Measurements from ENCODE around the gene NAPSA.

The NAPSA gene

GRCh38 chr19:50326101-50326664, 39.3 kb downstream of the NAPSA start:
- DNase-seq (ENCODE audit: low spot score): no peak
- peak overlapping the region; percentile 78 for H3K4me3 Mint-ChIP-seq
- H3K27ac Mint-ChIP-seq: no peak overlapping the region
- peaks cover 38% of the 10 kb centered on the region for H3K4me1 Mint-ChIP-seq (ENCODE audit: low read depth)
- peaks cover 1% of the 10 kb centered on the region for H3K36me3 Mint-ChIP-seq (ENCODE audit: low read depth)
- peaks cover 17% of the 10 kb centered on the region for H3K27me3 Mint-ChIP-seq (ENCODE audit: low read depth)
- no peaks in the 10 kb centered on the region for H3K9me3 Mint-ChIP-seq

GRCh38 chr19:50325310-50326100, 39.9 kb downstream of the NAPSA start:
- Mint-ChIP-seq H3K4me1 (ENCODE audit: low read depth) (peaks cover 35% of the 10 kb centered on the region), H3K27me3 (ENCODE audit: low read depth) (peaks cover 17% of the 10 kb centered on the region), H3K27ac (no peak overlapping the region), H3K4me3 (peak overlapping the region; percentile 78), H3K36me3 (ENCODE audit: low read depth) (peaks cover 1% of the 10 kb centered on the region), H3K9me3 (no peaks in the 10 kb centered on the region)
- DNase-seq (ENCODE audit: low spot score): peak; percentile 87

- Mint-ChIP-seq H3K27me3 (ENCODE audit: low read depth) (peaks cover 17% of the 10 kb centered on the region), H3K9me3 (no peaks in the 10 kb centered on the region), H3K36me3 (ENCODE audit: low read depth) (peaks cover 1% of the 10 kb centered on the region), H3K4me1 (ENCODE audit: low read depth) (peaks cover 26% of the 10 kb centered on the region), H3K4me3 (no peak overlapping the region), H3K27ac (peak overlapping the region; percentile 39)
- no peak for DNase-seq (ENCODE audit: low spot score)
Observed at GRCh38 chr19:50324331-50324730, 41.1 kb downstream of the NAPSA start.

GRCh38 chr19:50323782-50324133, 41.7 kb downstream of the NAPSA start:
- no peak overlapping the region for H3K4me3 Mint-ChIP-seq
- DNase-seq (ENCODE audit: low spot score): no peak
- H3K36me3 Mint-ChIP-seq (ENCODE audit: low read depth): peaks cover 1% of the 10 kb centered on the region
- H3K4me1 Mint-ChIP-seq (ENCODE audit: low read depth): peaks cover 24% of the 10 kb centered on the region
- no peaks in the 10 kb centered on the region for H3K9me3 Mint-ChIP-seq
- H3K27ac Mint-ChIP-seq: no peak overlapping the region
- H3K27me3 Mint-ChIP-seq (ENCODE audit: low read depth): peaks cover 17% of the 10 kb centered on the region

GRCh38 chr19:50322931-50323781, 42.3 kb downstream of the NAPSA start:
- H3K4me3 Mint-ChIP-seq: no peak overlapping the region
- no peaks in the 10 kb centered on the region for H3K9me3 Mint-ChIP-seq
- H3K36me3 Mint-ChIP-seq (ENCODE audit: low read depth): peaks cover 1% of the 10 kb centered on the region
- DNase-seq (ENCODE audit: low spot score): no peak
- H3K27ac Mint-ChIP-seq: no peak overlapping the region
- peaks cover 24% of the 10 kb centered on the region for H3K4me1 Mint-ChIP-seq (ENCODE audit: low read depth)
- peaks cover 17% of the 10 kb centered on the region for H3K27me3 Mint-ChIP-seq (ENCODE audit: low read depth)

- DNase-seq (ENCODE audit: low spot score): no peak
- no peaks in the 10 kb centered on the region for H3K36me3 Mint-ChIP-seq (ENCODE audit: low read depth)
- peaks cover 17% of the 10 kb centered on the region for H3K4me1 Mint-ChIP-seq (ENCODE audit: low read depth)
- no peaks in the 10 kb centered on the region for H3K9me3 Mint-ChIP-seq
- H3K4me3 Mint-ChIP-seq: no peak overlapping the region
- no peak overlapping the region for H3K27ac Mint-ChIP-seq
- peaks cover 10% of the 10 kb centered on the region for H3K27me3 Mint-ChIP-seq (ENCODE audit: low read depth)
Observed at GRCh38 chr19:50322234-50322633, 43.2 kb downstream of the NAPSA start.

- H3K27me3 Mint-ChIP-seq (ENCODE audit: low read depth): peaks cover 6% of the 10 kb centered on the region
- no peak for DNase-seq (ENCODE audit: low spot score)
- H3K36me3 Mint-ChIP-seq (ENCODE audit: low read depth): no peaks in the 10 kb centered on the region
- H3K4me1 Mint-ChIP-seq (ENCODE audit: low read depth): peaks cover 13% of the 10 kb centered on the region
- H3K27ac Mint-ChIP-seq: no peak overlapping the region
- H3K9me3 Mint-ChIP-seq: no peaks in the 10 kb centered on the region
- no peak overlapping the region for H3K4me3 Mint-ChIP-seq
Observed at GRCh38 chr19:50321831-50322230, 43.6 kb downstream of the NAPSA start.

GRCh38 chr19:50320596-50320995, 44.8 kb downstream of the NAPSA start:
- Mint-ChIP-seq H3K9me3 (no peaks in the 10 kb centered on the region), H3K4me1 (ENCODE audit: low read depth) (peaks cover 11% of the 10 kb centered on the region), H3K36me3 (ENCODE audit: low read depth) (no peaks in the 10 kb centered on the region), H3K27me3 (ENCODE audit: low read depth) (peaks cover 9% of the 10 kb centered on the region), H3K27ac (no peak overlapping the region), H3K4me3 (no peak overlapping the region)
- DNase-seq (ENCODE audit: low spot score): no peak

- DNase-seq (ENCODE audit: low spot score): no peak
- Mint-ChIP-seq H3K27ac (no peak overlapping the region), H3K4me1 (ENCODE audit: low read depth) (peaks cover 11% of the 10 kb centered on the region), H3K27me3 (ENCODE audit: low read depth) (peaks cover 10% of the 10 kb centered on the region), H3K9me3 (no peaks in the 10 kb centered on the region), H3K4me3 (no peak overlapping the region), H3K36me3 (ENCODE audit: low read depth) (peaks cover under 1% of the 10 kb centered on the region)
Observed at GRCh38 chr19:50320051-50320450, 45.4 kb downstream of the NAPSA start.

- no peak for DNase-seq (ENCODE audit: low spot score)
- Mint-ChIP-seq H3K27ac (no peak overlapping the region), H3K4me3 (no peak overlapping the region), H3K4me1 (ENCODE audit: low read depth) (peaks cover 8% of the 10 kb centered on the region), H3K9me3 (no peaks in the 10 kb centered on the region), H3K36me3 (ENCODE audit: low read depth) (peaks cover 1% of the 10 kb centered on the region), H3K27me3 (ENCODE audit: low read depth) (peaks cover 17% of the 10 kb centered on the region)
Observed at GRCh38 chr19:50319156-50319555, 46.3 kb downstream of the NAPSA start.

- H3K4me1 Mint-ChIP-seq (ENCODE audit: low read depth): peaks cover 8% of the 10 kb centered on the region
- H3K27me3 Mint-ChIP-seq (ENCODE audit: low read depth): peaks cover 23% of the 10 kb centered on the region
- H3K4me3 Mint-ChIP-seq: no peak overlapping the region
- no peak overlapping the region for H3K27ac Mint-ChIP-seq
- H3K9me3 Mint-ChIP-seq: no peaks in the 10 kb centered on the region
- peaks cover 5% of the 10 kb centered on the region for H3K36me3 Mint-ChIP-seq (ENCODE audit: low read depth)
- no peak for DNase-seq (ENCODE audit: low spot score)
Observed at GRCh38 chr19:50318438-50318837, 47.0 kb downstream of the NAPSA start.

GRCh38 chr19:50317115-50317514, 48.3 kb downstream of the NAPSA start:
- peaks cover 34% of the 10 kb centered on the region for H3K27me3 Mint-ChIP-seq (ENCODE audit: low read depth)

GRCh38 chr19:50315773-50316448, 49.5 kb downstream of the NAPSA start:
- Mint-ChIP-seq H3K9me3 (no peaks in the 10 kb centered on the region), H3K36me3 (ENCODE audit: low read depth) (peaks cover 5% of the 10 kb centered on the region), H3K4me1 (ENCODE audit: low read depth) (peaks cover 8% of the 10 kb centered on the region), H3K27me3 (ENCODE audit: low read depth) (peaks cover 42% of the 10 kb centered on the region), H3K4me3 (peak overlapping the region; percentile 81), H3K27ac (peak overlapping the region; percentile 45)
- DNase-seq (ENCODE audit: low spot score): peak; percentile 33

More at GRCh38 chr19:50317115-50317514, 48.3 kb downstream of the NAPSA start:
- no peak for DNase-seq (ENCODE audit: low spot score)
- no peaks in the 10 kb centered on the region for H3K9me3 Mint-ChIP-seq
- peaks cover 8% of the 10 kb centered on the region for H3K4me1 Mint-ChIP-seq (ENCODE audit: low read depth)
- H3K4me3 Mint-ChIP-seq: no peak overlapping the region
- no peak overlapping the region for H3K27ac Mint-ChIP-seq
- H3K36me3 Mint-ChIP-seq (ENCODE audit: low read depth): peaks cover 5% of the 10 kb centered on the region

Data from T-helper 2 cell treated with Interferon-gamma antibody and Interleukin-4, amounts not matched to agents 5 μg/mL and 100 μg/mL, for 36 hours (primary cell).